Dendritic cell treated with granulocyte-macrophage colony-stimulating factor and Interleukin-4, amounts not matched to agents 40 ng/mL and 50 ng/mL, for 4 days (primary cell): ENCODE results near the gene SUCLG2.
A peak's percentile ranks its signal among the peaks of the same experiment; 100 is the strongest.

Experiments used
- H3K27ac Mint-ChIP-seq: one replicate; pipeline ENCODE4 v1.8.0; 2022; ENCODE audit warnings: mild to moderate bottlenecking, mixed read lengths
- H3K27me3 Mint-ChIP-seq: one replicate; pipeline ENCODE4 v1.8.0; 2022; ENCODE audit warnings: mild to moderate bottlenecking, mixed read lengths
- H3K36me3 Mint-ChIP-seq: one replicate; pipeline ENCODE4 v1.8.0; 2022; ENCODE audit warnings: low read depth, mixed read lengths
- H3K4me1 Mint-ChIP-seq: one replicate; pipeline ENCODE4 v1.8.0; 2022; ENCODE audit warnings: low read depth, mixed read lengths
- H3K4me3 Mint-ChIP-seq: one replicate; pipeline ENCODE4 v1.8.0; 2022; ENCODE audit warnings: mild to moderate bottlenecking, moderate library complexity, mixed read lengths
- H3K9me3 Mint-ChIP-seq: one replicate; pipeline ENCODE4 v1.8.0; 2022; ENCODE audit warnings: mixed read lengths
- intact Hi-C: fragments of 100-400 bp; cut with micrococcal nuclease; formaldehyde crosslinking; loops from one replicate; pipeline ENCODE4 v1.15.0; 2022

SUCLG2 gene, protein sequence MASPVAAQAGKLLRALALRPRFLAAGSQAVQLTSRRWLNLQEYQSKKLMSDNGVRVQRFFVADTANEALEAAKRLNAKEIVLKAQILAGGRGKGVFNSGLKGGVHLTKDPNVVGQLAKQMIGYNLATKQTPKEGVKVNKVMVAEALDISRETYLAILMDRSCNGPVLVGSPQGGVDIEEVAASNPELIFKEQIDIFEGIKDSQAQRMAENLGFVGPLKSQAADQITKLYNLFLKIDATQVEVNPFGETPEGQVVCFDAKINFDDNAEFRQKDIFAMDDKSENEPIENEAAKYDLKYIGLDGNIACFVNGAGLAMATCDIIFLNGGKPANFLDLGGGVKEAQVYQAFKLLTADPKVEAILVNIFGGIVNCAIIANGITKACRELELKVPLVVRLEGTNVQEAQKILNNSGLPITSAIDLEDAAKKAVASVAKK

DNA sequence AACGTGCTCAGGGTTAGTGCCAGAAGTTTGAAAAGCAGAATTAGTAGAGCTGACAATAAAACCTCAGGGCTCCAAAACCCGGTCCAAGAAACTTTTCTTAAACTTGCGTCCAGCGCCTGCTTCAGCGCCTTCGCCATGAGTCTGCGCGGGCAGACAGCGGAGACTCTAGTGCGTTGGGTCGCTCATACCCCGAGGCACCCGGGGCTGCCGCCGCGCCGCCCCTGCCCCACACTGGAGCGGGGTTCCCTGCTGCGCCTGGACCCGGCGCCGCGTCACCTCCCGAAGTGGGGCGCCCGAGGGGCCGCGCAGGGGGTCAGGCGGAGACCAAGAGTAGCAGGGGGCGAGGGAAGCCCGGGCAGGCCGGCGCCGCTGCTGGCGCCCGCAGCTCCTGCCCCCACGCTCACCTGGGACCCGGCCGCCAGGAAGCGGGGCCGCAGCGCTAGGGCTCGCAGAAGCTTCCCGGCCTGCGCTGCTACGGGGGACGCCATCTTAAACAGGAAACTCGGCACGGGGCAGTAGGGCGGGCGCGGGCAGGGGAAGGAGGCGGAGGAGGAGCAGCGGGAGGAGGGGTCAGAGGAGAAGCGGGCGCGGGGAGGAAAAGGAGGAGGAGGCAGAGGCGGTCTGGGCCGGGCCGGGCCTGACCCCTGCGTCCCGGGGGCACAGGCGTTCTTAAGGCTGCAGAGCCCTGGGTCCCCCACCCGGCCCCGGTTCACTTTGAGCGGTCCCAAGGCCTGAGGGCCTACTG, at the start of gene SUCLG2:
TSS of gene SUCLG2 (minus strand) at position 514 of the 745 bp plus-strand sequence. CDS start at position 488, 26 bp downstream.
- Mint-ChIP-seq H3K27ac (peak within 1 kb of the TSS; percentile 73), H3K36me3 (peaks cover 9% of the 10 kb centered on the region), H3K4me3 (peak within 1 kb of the TSS; percentile 73), H3K9me3 (no peaks in the 10 kb centered on the region), H3K27me3 (peaks cover 35% of the 10 kb centered on the region), H3K4me1 (peaks cover 34% of the 10 kb centered on the region)
- intact Hi-C loops = loop anchor here (2.0 to 10.0 kb wide), 2 partner anchors 539 to 655 kb away; partner anchors contain the start of gene KBTBD8

DNA sequence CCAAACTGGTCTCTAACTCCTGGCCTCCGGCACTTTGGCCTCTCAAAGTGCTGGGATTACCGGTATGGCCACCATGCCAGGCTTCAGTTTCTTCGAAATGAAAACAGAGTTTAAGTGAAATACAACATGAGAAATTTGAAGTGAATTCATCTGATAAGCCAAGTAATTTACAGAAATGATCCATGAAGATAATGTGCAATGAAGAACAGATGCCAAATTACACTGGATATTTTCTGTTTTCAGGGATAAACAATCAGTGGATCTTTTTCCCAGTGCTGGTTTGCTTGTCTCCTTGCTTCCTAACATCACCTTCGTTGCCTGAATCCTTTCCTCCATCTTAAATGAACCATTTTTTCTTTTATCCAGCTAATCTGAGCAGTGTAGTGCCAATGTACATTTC, 46.2 kb upstream of the SUCLG2 start:
- Mint-ChIP-seq H3K36me3 (no peaks in the 10 kb centered on the region), H3K27me3 (peaks cover 5% of the 10 kb centered on the region), H3K4me3 (no peak overlapping the region), H3K9me3 (no peaks in the 10 kb centered on the region), H3K4me1 (no peaks in the 10 kb centered on the region), H3K27ac (no peak overlapping the region)
- intact Hi-C loops = no loop called here

GRCh38 chr3:67699882-67700281, 45.5 kb upstream of the SUCLG2 start:
- no peak overlapping the region for H3K27ac Mint-ChIP-seq
- intact Hi-C loops = no loop called here
- peaks cover 5% of the 10 kb centered on the region for H3K27me3 Mint-ChIP-seq
- H3K9me3 Mint-ChIP-seq = no peaks in the 10 kb centered on the region
- no peaks in the 10 kb centered on the region for H3K4me1 Mint-ChIP-seq
- H3K36me3 Mint-ChIP-seq = no peaks in the 10 kb centered on the region
- H3K4me3 Mint-ChIP-seq = no peak overlapping the region

DNA sequence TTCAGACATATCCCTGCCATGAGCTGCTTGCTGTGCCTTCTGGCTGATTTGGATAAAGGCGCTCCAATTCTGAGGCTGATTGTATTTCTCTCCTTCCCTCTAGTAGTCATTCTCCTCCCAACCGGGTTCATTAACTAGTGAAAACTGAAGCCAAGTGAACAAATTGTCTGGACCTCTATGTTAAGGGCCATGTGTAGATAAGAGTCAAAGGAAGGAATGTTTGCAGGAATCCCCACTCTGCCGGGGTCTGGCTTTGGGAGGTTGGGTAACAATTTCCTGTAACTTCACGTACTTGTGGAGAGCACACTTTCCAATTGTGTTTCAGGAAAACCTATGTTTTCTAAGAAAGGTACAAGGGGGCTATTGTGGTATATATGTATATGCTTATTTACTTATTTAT, 38.2 kb upstream of the SUCLG2 start:
- intact Hi-C loops = no loop called here
- Mint-ChIP-seq H3K9me3 (no peaks in the 10 kb centered on the region), H3K27me3 (peaks cover 2% of the 10 kb centered on the region), H3K4me1 (no peaks in the 10 kb centered on the region), H3K4me3 (no peak overlapping the region), H3K36me3 (no peaks in the 10 kb centered on the region), H3K27ac (no peak overlapping the region)

DNA sequence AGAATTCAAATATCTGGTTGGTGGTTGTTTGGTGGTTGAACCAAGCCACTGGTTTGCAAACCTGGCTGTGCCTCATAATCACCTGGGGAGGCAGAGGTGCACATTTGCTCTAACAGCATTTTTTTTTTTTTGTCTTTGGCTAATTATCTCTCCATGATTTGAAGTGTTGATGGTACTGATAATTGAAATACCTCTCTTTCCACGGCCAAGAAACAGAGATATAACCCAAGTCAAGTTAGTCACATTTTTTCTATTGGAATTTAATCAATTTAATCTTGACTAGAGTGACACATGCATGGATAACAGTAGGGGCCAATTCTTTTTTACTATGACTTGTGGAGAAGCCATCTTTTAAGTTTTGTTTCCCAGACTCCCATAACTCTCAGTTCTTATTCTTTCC, 37.5 kb upstream of the SUCLG2 start:
- Mint-ChIP-seq H3K36me3 (no peaks in the 10 kb centered on the region), H3K27ac (no peak overlapping the region), H3K9me3 (no peaks in the 10 kb centered on the region), H3K4me1 (no peaks in the 10 kb centered on the region), H3K4me3 (no peak overlapping the region), H3K27me3 (peaks cover 2% of the 10 kb centered on the region)
- intact Hi-C loops = no loop called here

DNA sequence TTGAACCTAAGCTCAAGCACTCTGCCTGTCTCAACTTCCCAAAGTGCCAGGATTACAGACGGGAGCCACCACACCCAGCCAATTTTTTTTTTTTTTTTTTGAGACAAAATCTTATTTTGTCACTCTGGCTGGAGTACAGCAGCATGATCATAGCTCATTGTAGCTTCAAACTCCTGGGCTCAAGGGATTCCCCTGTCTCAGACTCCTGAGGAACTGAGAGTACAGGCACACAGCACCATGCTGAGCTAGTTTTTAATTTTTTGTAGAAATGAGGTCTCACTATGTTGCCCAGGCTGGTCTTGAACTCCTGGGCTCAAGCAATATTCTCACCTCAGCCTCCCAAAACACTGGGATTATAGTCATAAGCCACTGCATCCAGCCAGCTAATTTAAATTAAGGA, 36.8 kb upstream of the SUCLG2 start:
- Mint-ChIP-seq H3K4me3 (no peak overlapping the region), H3K36me3 (no peaks in the 10 kb centered on the region), H3K4me1 (no peaks in the 10 kb centered on the region), H3K27me3 (peaks cover 2% of the 10 kb centered on the region), H3K9me3 (no peaks in the 10 kb centered on the region), H3K27ac (no peak overlapping the region)
- intact Hi-C loops = no loop called here

DNA sequence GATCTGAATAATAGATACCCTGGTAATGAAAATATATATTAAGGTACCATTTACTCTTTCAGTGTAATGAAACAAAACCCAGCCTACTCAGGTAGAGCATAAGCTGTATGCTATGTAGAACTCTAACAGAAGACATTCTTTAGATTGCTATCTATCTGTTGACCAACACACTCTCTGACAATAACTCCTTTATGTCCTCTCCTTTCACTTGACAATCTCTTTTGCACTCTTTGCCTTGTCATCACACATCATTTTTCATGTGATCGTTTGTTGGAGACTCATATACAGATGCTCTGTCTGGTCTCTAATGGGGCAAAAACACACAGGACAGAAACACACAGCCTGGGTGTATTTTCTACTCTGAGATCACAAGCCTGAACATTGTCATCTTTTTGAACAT, 35.4 kb upstream of the SUCLG2 start:
- no peaks in the 10 kb centered on the region for H3K9me3 Mint-ChIP-seq
- no peak overlapping the region for H3K27ac Mint-ChIP-seq
- H3K27me3 Mint-ChIP-seq = peaks cover 2% of the 10 kb centered on the region
- H3K36me3 Mint-ChIP-seq = no peaks in the 10 kb centered on the region
- H3K4me3 Mint-ChIP-seq = no peak overlapping the region
- intact Hi-C loops = no loop called here
- no peaks in the 10 kb centered on the region for H3K4me1 Mint-ChIP-seq

DNA sequence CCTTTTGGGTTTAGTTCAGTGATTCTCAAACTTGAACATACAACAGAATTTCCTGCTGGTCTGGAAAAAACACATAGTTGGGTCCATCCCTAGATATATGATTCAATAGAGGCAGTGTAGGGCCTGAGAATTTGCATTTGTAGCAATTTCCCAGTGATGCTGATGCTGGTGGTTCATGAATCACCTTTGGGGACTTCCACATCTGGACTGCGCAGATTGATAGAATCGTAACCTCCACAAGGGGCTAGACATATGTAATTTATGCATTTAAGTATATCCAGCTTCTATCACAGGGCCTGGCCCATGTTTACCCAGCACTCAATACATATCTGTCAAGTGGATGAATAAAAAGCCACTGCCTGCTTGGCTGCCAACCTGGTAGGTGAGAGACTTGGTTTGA, 33.8 kb upstream of the SUCLG2 start:
- no peaks in the 10 kb centered on the region for H3K9me3 Mint-ChIP-seq
- no peaks in the 10 kb centered on the region for H3K4me1 Mint-ChIP-seq
- no peaks in the 10 kb centered on the region for H3K36me3 Mint-ChIP-seq
- H3K27ac Mint-ChIP-seq = no peak overlapping the region
- peaks cover 2% of the 10 kb centered on the region for H3K27me3 Mint-ChIP-seq
- no peak overlapping the region for H3K4me3 Mint-ChIP-seq
- intact Hi-C loops = no loop called here

DNA sequence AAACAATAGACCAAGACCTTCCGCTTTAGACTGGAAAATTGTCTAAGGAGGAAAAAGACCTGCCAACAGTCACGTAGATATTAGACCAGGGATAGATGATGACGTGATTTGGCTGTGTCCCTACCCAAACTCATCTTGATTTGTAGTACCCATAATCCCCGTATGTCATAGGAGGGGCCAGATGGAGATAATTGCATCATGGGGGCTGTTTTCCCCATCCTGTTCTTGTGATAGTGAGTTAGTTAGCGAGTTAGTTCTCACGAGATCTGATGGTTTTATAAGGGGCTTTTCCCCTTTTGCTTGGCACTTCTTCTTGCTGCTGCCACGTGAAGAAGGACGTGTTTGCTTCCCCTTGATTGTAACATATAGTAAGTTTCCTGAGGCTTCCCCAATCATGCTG, 31.7 kb upstream of the SUCLG2 start:
- intact Hi-C loops = no loop called here
- no peaks in the 10 kb centered on the region for H3K4me1 Mint-ChIP-seq
- no peak overlapping the region for H3K27ac Mint-ChIP-seq

DNA sequence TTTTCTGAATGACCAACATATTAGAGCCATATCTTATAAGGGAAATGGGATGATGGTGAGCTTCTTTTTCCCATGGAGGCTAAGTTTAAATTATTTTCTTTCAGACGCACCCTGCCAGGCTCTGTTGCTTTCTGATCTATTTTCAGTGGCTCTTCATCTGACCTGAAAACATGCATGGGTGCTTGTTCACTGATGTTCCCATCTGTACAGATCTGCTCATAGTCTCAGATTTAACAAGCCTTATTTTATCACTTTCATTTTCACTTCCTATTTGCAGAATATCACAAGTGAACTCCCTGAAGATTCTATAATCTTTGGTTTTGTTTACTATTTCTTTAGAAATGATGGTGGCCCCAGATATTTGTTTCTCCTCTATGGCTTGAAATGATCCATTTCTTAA, 31.1 kb upstream of the SUCLG2 start:
- no peak overlapping the region for H3K4me3 Mint-ChIP-seq
- no peaks in the 10 kb centered on the region for H3K27me3 Mint-ChIP-seq
- H3K36me3 Mint-ChIP-seq = no peaks in the 10 kb centered on the region
- intact Hi-C loops = no loop called here
- no peaks in the 10 kb centered on the region for H3K9me3 Mint-ChIP-seq
- no peaks in the 10 kb centered on the region for H3K4me1 Mint-ChIP-seq
- no peak overlapping the region for H3K27ac Mint-ChIP-seq

More for the DNA sequence above, 31.7 kb upstream of the SUCLG2 start:
- H3K36me3 Mint-ChIP-seq = no peaks in the 10 kb centered on the region
- no peak overlapping the region for H3K4me3 Mint-ChIP-seq
- no peaks in the 10 kb centered on the region for H3K9me3 Mint-ChIP-seq
- no peaks in the 10 kb centered on the region for H3K27me3 Mint-ChIP-seq

DNA sequence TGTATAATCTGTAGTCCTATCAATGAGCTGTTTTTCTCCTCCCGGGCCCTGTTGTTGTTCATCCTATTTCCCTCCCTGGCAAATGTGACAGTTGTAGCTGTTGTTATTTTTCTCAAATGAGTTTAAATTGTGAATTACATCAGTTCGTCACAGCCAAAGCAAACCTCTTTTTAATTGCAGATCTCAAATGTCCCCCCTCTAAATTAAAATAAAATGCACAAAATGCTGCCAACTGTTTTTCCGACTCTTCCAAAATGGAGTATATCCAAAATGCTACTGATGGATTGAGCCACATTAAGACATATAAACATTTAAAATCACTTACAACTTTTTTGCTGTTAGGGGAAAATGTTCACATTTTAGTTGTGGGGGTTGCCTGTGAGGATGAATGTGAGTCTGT, 29.8 kb upstream of the SUCLG2 start:
- Mint-ChIP-seq H3K4me3 (no peak overlapping the region), H3K27ac (no peak overlapping the region)
- intact Hi-C loops = no loop called here

DNA sequence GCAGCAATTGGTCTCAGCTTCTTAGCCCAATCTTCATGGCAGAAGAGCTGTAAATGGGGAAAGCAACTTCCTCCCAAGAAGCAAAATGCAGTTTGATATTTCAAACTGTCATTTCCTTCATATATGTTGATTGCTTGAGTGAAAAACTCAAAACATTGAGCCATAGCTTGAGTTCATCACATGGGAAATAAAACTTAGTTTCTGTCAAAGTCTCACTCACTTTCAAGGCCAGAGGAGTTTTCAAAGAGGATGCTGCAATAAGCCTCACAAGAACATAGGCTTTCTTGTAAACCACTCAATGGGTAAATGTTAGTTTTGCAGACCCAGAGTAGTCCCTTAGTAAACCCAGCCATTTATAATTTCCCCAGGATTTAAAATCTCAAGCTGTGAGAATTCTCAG, 29.1 kb upstream of the SUCLG2 start:
- H3K4me1 Mint-ChIP-seq = no peaks in the 10 kb centered on the region
- intact Hi-C loops = no loop called here
- H3K36me3 Mint-ChIP-seq = no peaks in the 10 kb centered on the region
- H3K27me3 Mint-ChIP-seq = peaks cover 1% of the 10 kb centered on the region
- no peaks in the 10 kb centered on the region for H3K9me3 Mint-ChIP-seq
- no peak overlapping the region for H3K27ac Mint-ChIP-seq
- no peak overlapping the region for H3K4me3 Mint-ChIP-seq

More for the DNA sequence above, 29.8 kb upstream of the SUCLG2 start:
- Mint-ChIP-seq H3K4me1 (no peaks in the 10 kb centered on the region), H3K9me3 (no peaks in the 10 kb centered on the region), H3K36me3 (no peaks in the 10 kb centered on the region), H3K27me3 (peaks cover 1% of the 10 kb centered on the region)

DNA sequence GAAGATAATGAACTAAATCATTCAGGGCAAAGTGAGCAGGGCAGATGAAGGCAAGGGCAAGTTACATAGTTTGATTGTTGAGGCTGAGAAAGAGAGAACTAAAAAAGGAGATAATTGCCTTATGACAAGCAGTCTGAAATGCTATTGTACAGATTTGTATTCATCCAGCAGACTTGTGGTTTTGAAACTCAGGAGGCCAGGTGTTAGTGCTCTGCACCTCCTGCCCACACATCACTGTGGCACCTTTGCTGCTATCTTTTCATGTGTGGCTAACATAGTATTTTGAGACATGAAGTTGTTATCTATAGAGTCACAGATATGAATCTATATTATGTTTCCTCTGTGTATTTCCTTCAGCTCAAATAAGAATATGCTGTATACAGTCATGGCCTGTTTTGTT, 24.3 kb upstream of the SUCLG2 start:
- Mint-ChIP-seq H3K9me3 (no peaks in the 10 kb centered on the region), H3K36me3 (no peaks in the 10 kb centered on the region), H3K27ac (no peak overlapping the region), H3K4me3 (no peak overlapping the region), H3K4me1 (no peaks in the 10 kb centered on the region), H3K27me3 (peaks cover 3% of the 10 kb centered on the region)
- intact Hi-C loops = no loop called here

- H3K36me3 Mint-ChIP-seq = no peaks in the 10 kb centered on the region
- H3K9me3 Mint-ChIP-seq = no peaks in the 10 kb centered on the region
- no peak overlapping the region for H3K27ac Mint-ChIP-seq
- intact Hi-C loops = no loop called here
- H3K27me3 Mint-ChIP-seq = peaks cover 2% of the 10 kb centered on the region
- no peaks in the 10 kb centered on the region for H3K4me1 Mint-ChIP-seq
- H3K4me3 Mint-ChIP-seq = no peak overlapping the region
Observed at GRCh38 chr3:67674055-67674454, 19.6 kb upstream of the SUCLG2 start.
